HG03139 (cell line): Measurements from ENCODE around the gene ACTR3.
A peak's percentile ranks its signal among the peaks of the same experiment; 100 is the strongest.
"Not testable (repeated sequence)": the region's sequence is repeated elsewhere in the genome, so short reads cannot be mapped to it uniquely, and the experiment has no call there.

Source experiments
- ATAC-seq: cut with Tn5 transposase; IDR thresholded peaks from one replicate; pipeline ENCODE4 v1.9.1; 2021; ENCODE audit not compliant: unreplicated experiment

The ACTR3 gene

GRCh38 chr2:113889471-113890252 lies at the start of gene ACTR3:
TSS of gene ACTR3 (plus strand) at chr2:113890089. CDS start at chr2:113890280, 191 bp downstream.
- ATAC-seq = peak; percentile 50

GRCh38 chr2:113840518-113840917 lies 49.4 kb upstream of the ACTR3 start:
- no peak for ATAC-seq

- no peak for ATAC-seq
Observed at GRCh38 chr2:113842919-113843736, 46.8 kb upstream of the ACTR3 start.

- ATAC-seq = not testable (repeated sequence)
Observed at GRCh38 chr2:113843737-113844050, 46.2 kb upstream of the ACTR3 start.

GRCh38 chr2:113845261-113845660 lies 44.6 kb upstream of the ACTR3 start:
- ATAC-seq = no peak

GRCh38 chr2:113845796-113846195 lies 44.1 kb upstream of the ACTR3 start:
- ATAC-seq = not testable (repeated sequence)

GRCh38 chr2:113846429-113846828 lies 43.5 kb upstream of the ACTR3 start:
- ATAC-seq = no peak

GRCh38 chr2:113847144-113847543 lies 42.7 kb upstream of the ACTR3 start:
- no peak for ATAC-seq

GRCh38 chr2:113848758-113849415 lies 41.0 kb upstream of the ACTR3 start:
- no peak for ATAC-seq

GRCh38 chr2:113850687-113851086 lies 39.2 kb upstream of the ACTR3 start:
- no peak for ATAC-seq

- no peak for ATAC-seq
Observed at GRCh38 chr2:113851640-113852039, 38.2 kb upstream of the ACTR3 start.

GRCh38 chr2:113854208-113854607 lies 35.7 kb upstream of the ACTR3 start:
- no peak for ATAC-seq

GRCh38 chr2:113854970-113855740 lies 34.7 kb upstream of the ACTR3 start:
- no peak for ATAC-seq

- no peak for ATAC-seq
Observed at GRCh38 chr2:113857464-113857863, 32.4 kb upstream of the ACTR3 start.

- ATAC-seq = no peak
Observed at GRCh38 chr2:113858764-113859163, 31.1 kb upstream of the ACTR3 start.

- no peak for ATAC-seq
Observed at GRCh38 chr2:113861740-113862139, 28.1 kb upstream of the ACTR3 start.

GRCh38 chr2:113863144-113863543 lies 26.7 kb upstream of the ACTR3 start:
- ATAC-seq = no peak

- ATAC-seq = no peak
Observed at GRCh38 chr2:113867571-113867970, 22.3 kb upstream of the ACTR3 start.

GRCh38 chr2:113869253-113869652 lies 20.6 kb upstream of the ACTR3 start:
- ATAC-seq = no peak

GRCh38 chr2:113872201-113872600 lies 17.7 kb upstream of the ACTR3 start:
- ATAC-seq = no peak

- ATAC-seq = no peak
Observed at GRCh38 chr2:113873867-113874266, 16.0 kb upstream of the ACTR3 start.
